Central memory CD8-positive, alpha-beta T cell (primary cell): ENCODE results near the gene ZNF260.
"Not testable (repeated sequence)": the region's sequence is repeated elsewhere in the genome, so short reads cannot be mapped to it uniquely, and the experiment has no call there.

Experiments used
- ATAC-seq: fragments of 150-1000 bp; cut with Tn5 transposase; replicated peaks from 2 replicates; pipeline ENCODE4 v1.10.0; 2022; ENCODE audit warnings: mild to moderate bottlenecking, moderate FRiP score, moderate number of reproducible peaks; ENCODE audit not compliant: poor library complexity, severe bottlenecking; ENCODE audit errors: extremely low read depth
- DNase-seq, 2 donors: peaks; one replicate each; pipeline ENCODE4 v3.0.0; 2021; ENCODE audit warnings: low spot score in 2 of 2
- H3K27ac Mint-ChIP-seq: one replicate; pipeline ENCODE4 v1.8.0; 2022; ENCODE audit warnings: low read depth, mild to moderate bottlenecking, moderate library complexity, mixed read lengths
- H3K27me3 Mint-ChIP-seq: one replicate; pipeline ENCODE4 v1.8.0; 2022; ENCODE audit warnings: mixed read lengths
- H3K36me3 Mint-ChIP-seq: one replicate; pipeline ENCODE4 v1.8.0; 2022; ENCODE audit warnings: mild to moderate bottlenecking, moderate library complexity, mixed read lengths; ENCODE audit not compliant: insufficient read depth
- H3K4me1 Mint-ChIP-seq: one replicate; pipeline ENCODE4 v1.8.0; 2022; ENCODE audit warnings: mixed read lengths
- H3K4me3 Mint-ChIP-seq: one replicate; pipeline ENCODE4 v1.8.0; 2022; ENCODE audit warnings: mild to moderate bottlenecking, moderate library complexity, mixed read lengths
- H3K9me3 Mint-ChIP-seq: one replicate; pipeline ENCODE4 v1.8.0; 2022; ENCODE audit warnings: mixed read lengths

The ZNF260 gene

GRCh38 chr19:36526581-36526980 is 1.5 kb downstream of the ZNF260 start:
- Mint-ChIP-seq H3K27ac (peak overlapping the region; percentile 26), H3K27me3 (no peaks in the 10 kb centered on the region), H3K36me3 (peaks cover 21% of the 10 kb centered on the region)

GRCh38 chr19:36524617-36525016 is 3.5 kb downstream of the ZNF260 start:
- H3K27me3 Mint-ChIP-seq = no peaks in the 10 kb centered on the region
- H3K36me3 Mint-ChIP-seq = peaks cover 23% of the 10 kb centered on the region
- DNase-seq (no peak), ATAC-seq (no peak)
- peaks cover 29% of the 10 kb centered on the region for H3K4me1 Mint-ChIP-seq
- peaks cover 6% of the 10 kb centered on the region for H3K9me3 Mint-ChIP-seq
- no peak overlapping the region for H3K27ac Mint-ChIP-seq
- no peak overlapping the region for H3K4me3 Mint-ChIP-seq

More at GRCh38 chr19:36526581-36526980, 1.5 kb downstream of the ZNF260 start:
- Mint-ChIP-seq H3K9me3 (peaks cover 6% of the 10 kb centered on the region), H3K4me3 (peak overlapping the region; percentile 42), H3K4me1 (peaks cover 29% of the 10 kb centered on the region)
- no peak for DNase-seq
- ATAC-seq = no peak

- Mint-ChIP-seq H3K9me3 (peaks cover 29% of the 10 kb centered on the region), H3K4me1 (no peaks in the 10 kb centered on the region), H3K36me3 (peaks cover 29% of the 10 kb centered on the region), H3K27ac (no peak overlapping the region), H3K27me3 (no peaks in the 10 kb centered on the region), H3K4me3 (no peak overlapping the region)
- DNase-seq (no peak), ATAC-seq (no peak)
Measured at GRCh38 chr19:36514012-36514612, 14.0 kb downstream of the ZNF260 start.

- Mint-ChIP-seq H3K27me3 (no peaks in the 10 kb centered on the region), H3K27ac (no peak overlapping the region), H3K9me3 (peaks cover 10% of the 10 kb centered on the region), H3K4me1 (no peaks in the 10 kb centered on the region), H3K36me3 (no peaks in the 10 kb centered on the region), H3K4me3 (no peak overlapping the region)
- DNase-seq = no peak
- ATAC-seq = no peak
Measured at GRCh38 chr19:36508325-36508724, 19.7 kb downstream of the ZNF260 start.

GRCh38 chr19:36501973-36502372 is 26.1 kb downstream of the ZNF260 start:
- no peaks in the 10 kb centered on the region for H3K4me1 Mint-ChIP-seq
- peaks cover 19% of the 10 kb centered on the region for H3K9me3 Mint-ChIP-seq
- ATAC-seq = no peak

GRCh38 chr19:36497001-36497400 is 31.1 kb downstream of the ZNF260 start:
- Mint-ChIP-seq H3K4me1 (no peaks in the 10 kb centered on the region), H3K4me3 (no peak overlapping the region), H3K27ac (no peak overlapping the region), H3K9me3 (peaks cover 13% of the 10 kb centered on the region), H3K36me3 (no peaks in the 10 kb centered on the region), H3K27me3 (no peaks in the 10 kb centered on the region)
- DNase-seq = no peak
- ATAC-seq = no peak

More at GRCh38 chr19:36501973-36502372, 26.1 kb downstream of the ZNF260 start:
- Mint-ChIP-seq H3K4me3 (no peak overlapping the region), H3K36me3 (no peaks in the 10 kb centered on the region), H3K27me3 (no peaks in the 10 kb centered on the region), H3K27ac (no peak overlapping the region)
- no peak for DNase-seq

- not testable (repeated sequence) for DNase-seq, H3K4me3 Mint-ChIP-seq, H3K27me3 Mint-ChIP-seq, H3K9me3 Mint-ChIP-seq, ATAC-seq, H3K27ac Mint-ChIP-seq
- peaks cover 11% of the 10 kb centered on the region for H3K36me3 Mint-ChIP-seq
- H3K4me1 Mint-ChIP-seq = peaks cover 25% of the 10 kb centered on the region
Measured at GRCh38 chr19:36492689-36493453, 35.2 kb downstream of the ZNF260 start.

GRCh38 chr19:36490846-36491245 is 37.2 kb downstream of the ZNF260 start:
- not testable (repeated sequence) for H3K27ac Mint-ChIP-seq, DNase-seq, H3K27me3 Mint-ChIP-seq, H3K9me3 Mint-ChIP-seq, ATAC-seq
- H3K36me3 Mint-ChIP-seq = peaks cover 11% of the 10 kb centered on the region
- peak overlapping the region; percentile 96 for H3K4me3 Mint-ChIP-seq
- H3K4me1 Mint-ChIP-seq = peaks cover 32% of the 10 kb centered on the region

GRCh38 chr19:36489920-36490415 is 38.1 kb downstream of the ZNF260 start:
- Mint-ChIP-seq H3K27ac (peak overlapping the region; percentile 97), H3K4me3 (peak overlapping the region; percentile 96), H3K27me3 (no peaks in the 10 kb centered on the region), H3K4me1 (peaks cover 32% of the 10 kb centered on the region), H3K9me3 (peaks cover 6% of the 10 kb centered on the region), H3K36me3 (peaks cover 11% of the 10 kb centered on the region)
- DNase-seq (no peak), ATAC-seq (peak; percentile 41)

GRCh38 chr19:36489118-36489919 is 38.8 kb downstream of the ZNF260 start, which contains the start of gene ZNF566:
Gene ZNF566 (minus strand): TSS chr19:36489561. CDS start chr19:36476557, 13,004 bp downstream.
- peak; percentile 87 for ATAC-seq
- H3K4me3 Mint-ChIP-seq = peak within 1 kb of the TSS; percentile 96
- peaks cover 32% of the 10 kb centered on the region for H3K4me1 Mint-ChIP-seq
- peaks cover 6% of the 10 kb centered on the region for H3K9me3 Mint-ChIP-seq
- DNase-seq = peak; percentile 83 to 94
- no peaks in the 10 kb centered on the region for H3K27me3 Mint-ChIP-seq
- H3K27ac Mint-ChIP-seq = peak within 1 kb of the TSS; percentile 97
- peaks cover 11% of the 10 kb centered on the region for H3K36me3 Mint-ChIP-seq

GRCh38 chr19:36488846-36489117 is 39.3 kb downstream of the ZNF260 start:
- peaks cover 11% of the 10 kb centered on the region for H3K36me3 Mint-ChIP-seq
- H3K27me3 Mint-ChIP-seq = no peaks in the 10 kb centered on the region
- H3K27ac Mint-ChIP-seq = peak overlapping the region; percentile 97
- H3K4me3 Mint-ChIP-seq = peak overlapping the region; percentile 96
- peaks cover 6% of the 10 kb centered on the region for H3K9me3 Mint-ChIP-seq
- ATAC-seq (peak; percentile 53), DNase-seq (peak in 1 of 2 donors; percentile 60)
- peaks cover 32% of the 10 kb centered on the region for H3K4me1 Mint-ChIP-seq

GRCh38 chr19:36488118-36488845 is 39.8 kb downstream of the ZNF260 start:
- peaks cover 6% of the 10 kb centered on the region for H3K9me3 Mint-ChIP-seq
- no peak for DNase-seq
- no peaks in the 10 kb centered on the region for H3K27me3 Mint-ChIP-seq
- peak overlapping the region; percentile 96 for H3K4me3 Mint-ChIP-seq
- no peak for ATAC-seq
- peaks cover 11% of the 10 kb centered on the region for H3K36me3 Mint-ChIP-seq
- H3K27ac Mint-ChIP-seq = peak overlapping the region; percentile 97
- H3K4me1 Mint-ChIP-seq = peaks cover 32% of the 10 kb centered on the region
